Fibroblast of lung (primary cell): Measurements from ENCODE around the gene ASXL2. TPM values are rescaled to one million over a fixed set of nuclear protein-coding genes. Genes with fewer than 3 reads are reported as not detected.

Source experiments
- DNase-seq, 2 donors: peaks; one replicate each; pipeline versions ENCODE4 v3.0.0 to v3.0.0-alpha.2; 2010; ENCODE audit warnings: low read depth in 2 of 2
- H2AFZ ChIP-seq: 2 replicates; pipeline ENCODE4 v1.5.1; 2012; ENCODE audit warnings: low read length, control low read depth, inconsistent platforms
- H3K27ac ChIP-seq: 2 replicates; pipeline ENCODE4 v1.5.1; 2011; ENCODE audit warnings: low read length, control low read depth; ENCODE audit not compliant: insufficient read depth
- H3K27me3 ChIP-seq: 2 replicates; pipeline ENCODE4 v1.5.1; 2011; ENCODE audit warnings: mild to moderate bottlenecking, low read length; ENCODE audit not compliant: control insufficient read depth, insufficient read depth
- H3K36me3 ChIP-seq: 2 replicates; pipeline ENCODE4 v1.5.1; 2011; ENCODE audit warnings: low read length; ENCODE audit not compliant: control insufficient read depth, insufficient read depth
- H3K4me1 ChIP-seq: 2 replicates; pipeline ENCODE4 v1.5.1; 2011; ENCODE audit warnings: low read length; ENCODE audit not compliant: control insufficient read depth, insufficient read depth; ENCODE audit errors: extremely low read depth
- H3K4me2 ChIP-seq: 2 replicates; pipeline ENCODE4 v1.5.1; 2011; ENCODE audit warnings: low read length, control low read depth; ENCODE audit not compliant: insufficient read depth; ENCODE audit errors: extremely low read depth
- H3K4me3 ChIP-seq, 4 experiments: fragments of 200-600 bp in 1 of 4; sonication (generic) in 1 of 4; replicated peaks in 1 of 4; 2 replicates each; pipeline ENCODE4 v1.5.1; 2011 to 2016; ENCODE audit warnings: low read length in 4 of 4, low read depth in 3 of 4, mild to moderate bottlenecking in 3 of 4, control low read depth in 2 of 4, inconsistent platforms in 1 of 4, mixed read lengths in 1 of 4; ENCODE audit not compliant: insufficient read depth in 1 of 4; ENCODE audit errors: control extremely low read depth in 1 of 4
- H3K79me2 ChIP-seq: 2 replicates; pipeline ENCODE4 v1.5.1; 2012; ENCODE audit warnings: mild to moderate bottlenecking, low read length, inconsistent platforms; ENCODE audit not compliant: control insufficient read depth, insufficient read depth
- H3K9ac ChIP-seq: 2 replicates; pipeline ENCODE4 v1.5.1; 2011; ENCODE audit warnings: mild to moderate bottlenecking, low read length, control low read depth; ENCODE audit not compliant: insufficient read depth
- H3K9me3 ChIP-seq: 2 replicates; pipeline ENCODE4 v1.5.1; 2012; ENCODE audit warnings: low read depth, low read length; ENCODE audit not compliant: control insufficient read depth, insufficient read depth
- H4K20me1 ChIP-seq: 2 replicates; pipeline ENCODE4 v1.5.1; 2011; ENCODE audit warnings: low read length; ENCODE audit not compliant: control insufficient read depth, insufficient read depth; ENCODE audit errors: extremely low read depth
- EZH2 ChIP-seq: IDR thresholded peaks from 2 replicates; pipeline ENCODE4 v1.5.1; 2012; ENCODE audit warnings: low read length, control low read depth, mild to moderate bottlenecking; ENCODE audit errors: missing control alignments
- polyA plus RNA-seq, 2 donors: library from polyadenylated mRNA; depleted of rRNA in 1 of 2; stranded (reverse) in 1 of 2; unstranded in 1 of 2; fragments of >200 nt; gene quantifications; 2 replicates each; pipeline ENCODE4 v1.2.1, GENCODE V29; 2011 to 2012; ENCODE audit warnings: missing spikeins in 1 of 2
- total RNA-seq: library from RNA; depleted of rRNA; stranded (reverse); fragments of >200 nt; gene quantifications from 2 replicates; pipeline ENCODE4 v1.2.1, GENCODE V29; 2014
- TF ChIP-seq, protein P1 (sequence below), 2 donors: IDR thresholded peaks in 1 of 2; conservative IDR thresholded peaks in 1 of 2; 1 replicate in 1 of 2; 2 replicates in 1 of 2; pipeline ENCODE4 v1.5.1; 2011 to 2012; ENCODE audit warnings: low read length in 2 of 2, control low read depth in 1 of 2, inconsistent platforms in 1 of 2, low read depth in 1 of 2, mild to moderate bottlenecking in 1 of 2

ASXL2 gene
- total and polyA plus RNA-seq, 2 donors (not counting 1 experiment from before 2014, with no cell fraction given) = 5.9 to 16.6 TPM

- H3K4me1 ChIP-seq = no peaks in the 10 kb centered on the region
- no peaks in the 10 kb centered on the region for H3K36me3 ChIP-seq
- TF ChIP-seq EZH2 = no peak
- TF ChIP-seq, protein P1, sequence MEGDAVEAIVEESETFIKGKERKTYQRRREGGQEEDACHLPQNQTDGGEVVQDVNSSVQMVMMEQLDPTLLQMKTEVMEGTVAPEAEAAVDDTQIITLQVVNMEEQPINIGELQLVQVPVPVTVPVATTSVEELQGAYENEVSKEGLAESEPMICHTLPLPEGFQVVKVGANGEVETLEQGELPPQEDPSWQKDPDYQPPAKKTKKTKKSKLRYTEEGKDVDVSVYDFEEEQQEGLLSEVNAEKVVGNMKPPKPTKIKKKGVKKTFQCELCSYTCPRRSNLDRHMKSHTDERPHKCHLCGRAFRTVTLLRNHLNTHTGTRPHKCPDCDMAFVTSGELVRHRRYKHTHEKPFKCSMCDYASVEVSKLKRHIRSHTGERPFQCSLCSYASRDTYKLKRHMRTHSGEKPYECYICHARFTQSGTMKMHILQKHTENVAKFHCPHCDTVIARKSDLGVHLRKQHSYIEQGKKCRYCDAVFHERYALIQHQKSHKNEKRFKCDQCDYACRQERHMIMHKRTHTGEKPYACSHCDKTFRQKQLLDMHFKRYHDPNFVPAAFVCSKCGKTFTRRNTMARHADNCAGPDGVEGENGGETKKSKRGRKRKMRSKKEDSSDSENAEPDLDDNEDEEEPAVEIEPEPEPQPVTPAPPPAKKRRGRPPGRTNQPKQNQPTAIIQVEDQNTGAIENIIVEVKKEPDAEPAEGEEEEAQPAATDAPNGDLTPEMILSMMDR (conservative IDR thresholded peaks at IDR 0.05 in 1 of 2, IDR thresholded peaks at IDR 0.05 in 1 of 2; ENCODE audit: low read depth in 1 of 2, low read length in 2 of 2) = no peak
- no peak overlapping the region for H3K4me3 ChIP-seq
- no peaks in the 10 kb centered on the region for H3K79me2 ChIP-seq
- H3K27me3 ChIP-seq = no peaks in the 10 kb centered on the region
- H3K9ac ChIP-seq = no peak overlapping the region
- DNase-seq = no peak
- H3K9me3 ChIP-seq = no peaks in the 10 kb centered on the region
- H2AFZ ChIP-seq = no peak overlapping the region
- H3K27ac ChIP-seq = no peak overlapping the region
- H4K20me1 ChIP-seq = no peaks in the 10 kb centered on the region
- no peak overlapping the region for H3K4me2 ChIP-seq
Measured at GRCh38 chr2:25787020-25787419, 91.3 kb downstream of the ASXL2 start.

DNA sequence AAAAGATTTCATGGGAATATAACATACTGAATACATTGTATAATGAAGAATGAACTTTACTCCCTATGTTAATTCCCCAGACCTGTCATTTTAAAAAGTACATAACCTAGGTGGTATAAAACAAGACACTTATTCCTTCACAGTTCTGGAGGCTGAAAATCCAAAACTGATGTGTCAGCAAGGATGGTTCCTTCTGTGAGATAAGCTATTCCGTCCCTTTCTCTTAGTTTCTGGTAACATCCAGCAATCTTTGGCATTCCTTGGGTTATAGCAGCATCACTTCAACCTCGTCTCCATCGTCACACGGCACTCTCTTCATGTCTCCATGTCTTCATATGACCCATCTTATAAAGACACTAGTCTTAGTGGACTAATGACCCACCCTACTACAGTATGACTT is 93.9 kb downstream of the ASXL2 start:
- Histone ChIP-seq H3K9ac (no peak overlapping the region), H3K4me3 (no peak overlapping the region), H3K27ac (no peak overlapping the region), H3K9me3 (no peaks in the 10 kb centered on the region), H2AFZ (no peak overlapping the region), H3K79me2 (no peaks in the 10 kb centered on the region), H3K4me1 (no peaks in the 10 kb centered on the region), H3K36me3 (no peaks in the 10 kb centered on the region), H3K27me3 (no peaks in the 10 kb centered on the region), H4K20me1 (no peaks in the 10 kb centered on the region), H3K4me2 (no peak overlapping the region)
- TF ChIP-seq, protein P1 (conservative IDR thresholded peaks at IDR 0.05 in 1 of 2, IDR thresholded peaks at IDR 0.05 in 1 of 2; ENCODE audit: low read depth in 1 of 2, low read length in 2 of 2) = no peak
- TF ChIP-seq EZH2 = no peak
- no peak for DNase-seq

GRCh38 chr2:25777077-25777476 is 101.2 kb downstream of the ASXL2 start:
- Histone ChIP-seq H3K36me3 (no peaks in the 10 kb centered on the region), H3K27ac (no peak overlapping the region), H3K79me2 (no peaks in the 10 kb centered on the region), H3K27me3 (no peaks in the 10 kb centered on the region), H3K4me1 (no peaks in the 10 kb centered on the region), H3K9me3 (no peaks in the 10 kb centered on the region), H3K4me3 (no peak overlapping the region), H3K9ac (no peak overlapping the region), H3K4me2 (no peak overlapping the region), H2AFZ (no peak overlapping the region), H4K20me1 (no peaks in the 10 kb centered on the region)
- TF ChIP-seq EZH2 = no peak
- TF ChIP-seq, protein P1 (conservative IDR thresholded peaks at IDR 0.05 in 1 of 2, IDR thresholded peaks at IDR 0.05 in 1 of 2; ENCODE audit: low read depth in 1 of 2, low read length in 2 of 2) = no peak
- no peak for DNase-seq
